ENCODE data around the gene ALAD. TPM values are rescaled to one million over a fixed set of nuclear protein-coding genes. Genes with fewer than 3 reads are reported as not detected.

The ALAD gene
- total and polyA plus RNA-seq, 2 of the 13 experiments (the other 11 are each of a cell fraction or from before 2014, with no cell fraction given): 21.8 to 30.1 TPM

DNA sequence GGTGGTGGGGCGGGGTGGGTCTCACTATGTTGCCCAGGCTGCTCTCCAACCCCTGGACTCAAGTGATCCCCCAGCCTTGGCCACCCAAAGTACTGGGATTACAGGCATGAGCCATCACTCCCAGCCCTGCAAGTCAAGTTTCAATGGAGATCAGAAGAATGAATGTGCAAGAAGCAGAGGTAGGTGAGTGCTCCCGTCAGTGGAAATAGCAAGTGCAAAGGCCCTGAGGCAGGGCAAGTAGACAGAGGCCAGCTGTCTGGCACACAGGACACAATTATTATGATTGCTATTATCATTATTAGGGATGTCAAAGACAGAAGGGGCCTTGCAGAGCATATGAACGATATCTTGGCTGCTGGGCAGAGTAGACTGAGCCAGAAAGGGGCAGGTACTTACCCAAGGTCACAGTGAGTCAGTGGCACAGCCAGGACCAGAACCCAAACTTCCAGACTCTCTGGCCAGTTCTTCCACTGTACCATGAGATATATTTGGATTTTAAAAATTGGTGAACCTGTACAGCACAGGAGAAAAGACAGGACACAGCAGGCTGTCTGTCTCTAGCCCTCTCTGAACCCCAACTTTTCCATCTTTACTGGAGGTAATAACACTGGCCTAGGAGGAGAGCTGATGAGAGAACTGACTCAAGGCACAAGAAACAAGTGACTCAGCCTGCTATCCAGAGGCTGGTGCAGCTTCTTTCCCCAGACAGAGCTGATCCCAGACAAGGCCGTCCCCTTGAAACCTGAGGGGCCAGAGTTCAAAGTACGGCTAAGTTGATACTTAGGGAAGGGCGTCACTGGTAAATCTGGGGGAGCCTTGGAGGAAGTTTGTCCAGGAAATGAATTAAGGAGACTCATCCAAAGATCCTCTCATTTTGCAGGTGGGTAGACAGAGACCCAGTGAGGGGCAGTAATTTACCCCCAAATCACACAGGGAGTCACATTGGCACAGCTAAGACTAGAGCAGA is 25.7 kb downstream of the ALAD start (continued):
- TF ChIP-seq GTF3A (CRISPR knock-in tag; conservative IDR thresholded peaks at IDR 0.05) (no peak), BORCS8-MEF2B (CRISPR knock-in tag; IDR thresholded peaks at IDR 0.05) (no peak), ELF4 (CRISPR knock-in tag; IDR thresholded peaks at IDR 0.05; ENCODE audit: borderline replicate concordance) (no peak), TAF15 (IDR thresholded peaks at IDR 0.05; ENCODE audit: low read depth, low read length, poor library complexity, severe bottlenecking) (no peak), ZNF296 (CRISPR knock-in tag; conservative IDR thresholded peaks at IDR 0.05) (no peak), ATAD3A (CRISPR knock-in tag; IDR thresholded peaks at IDR 0.05) (no peak), PCBP1 (IDR thresholded peaks at IDR 0.05; ENCODE audit: borderline replicate concordance, low read depth, low read length) (no peak), EP300 (IDR thresholded peaks at IDR 0.05; ENCODE audit: low read depth in 2 of 2, low read length in 2 of 2) (no peak), EP300 (CRISPR knock-in tag; IDR thresholded peaks at IDR 0.05; ENCODE audit: borderline replicate concordance) (no peak), AKAP8 (CRISPR knock-in tag; IDR thresholded peaks at IDR 0.05) (no peak), SSRP1 (CRISPR knock-in tag; IDR thresholded peaks at IDR 0.05) (no peak), RARA (CRISPR knock-in tag; IDR thresholded peaks at IDR 0.05) (0 out of 2 replicates have a peak, but pooled peaks have one; percentile 20), ZKSCAN8 (CRISPR knock-in tag; IDR thresholded peaks at IDR 0.05; ENCODE audit: borderline replicate concordance) (no peak), ZMYM3 (CRISPR knock-in tag; IDR thresholded peaks at IDR 0.05) (peak; percentile 48; the same call in 1 of the 2 replicates), ZNF318 (CRISPR knock-in tag; IDR thresholded peaks at IDR 0.05) (no peak), ZFP62 (CRISPR knock-in tag; IDR thresholded peaks at IDR 0.05) (no peak)
- TF ChIP-seq, protein P1, sequence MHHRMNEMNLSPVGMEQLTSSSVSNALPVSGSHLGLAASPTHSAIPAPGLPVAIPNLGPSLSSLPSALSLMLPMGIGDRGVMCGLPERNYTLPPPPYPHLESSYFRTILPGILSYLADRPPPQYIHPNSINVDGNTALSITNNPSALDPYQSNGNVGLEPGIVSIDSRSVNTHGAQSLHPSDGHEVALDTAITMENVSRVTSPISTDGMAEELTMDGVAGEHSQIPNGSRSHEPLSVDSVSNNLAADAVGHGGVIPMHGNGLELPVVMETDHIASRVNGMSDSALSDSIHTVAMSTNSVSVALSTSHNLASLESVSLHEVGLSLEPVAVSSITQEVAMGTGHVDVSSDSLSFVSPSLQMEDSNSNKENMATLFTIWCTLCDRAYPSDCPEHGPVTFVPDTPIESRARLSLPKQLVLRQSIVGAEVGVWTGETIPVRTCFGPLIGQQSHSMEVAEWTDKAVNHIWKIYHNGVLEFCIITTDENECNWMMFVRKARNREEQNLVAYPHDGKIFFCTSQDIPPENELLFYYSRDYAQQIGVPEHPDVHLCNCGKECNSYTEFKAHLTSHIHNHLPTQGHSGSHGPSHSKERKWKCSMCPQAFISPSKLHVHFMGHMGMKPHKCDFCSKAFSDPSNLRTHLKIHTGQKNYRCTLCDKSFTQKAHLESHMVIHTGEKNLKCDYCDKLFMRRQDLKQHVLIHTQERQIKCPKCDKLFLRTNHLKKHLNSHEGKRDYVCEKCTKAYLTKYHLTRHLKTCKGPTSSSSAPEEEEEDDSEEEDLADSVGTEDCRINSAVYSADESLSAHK (CRISPR knock-in tag; IDR thresholded peaks at IDR 0.05; ENCODE audit: borderline replicate concordance): no peak
- TF ChIP-seq, protein P2, sequence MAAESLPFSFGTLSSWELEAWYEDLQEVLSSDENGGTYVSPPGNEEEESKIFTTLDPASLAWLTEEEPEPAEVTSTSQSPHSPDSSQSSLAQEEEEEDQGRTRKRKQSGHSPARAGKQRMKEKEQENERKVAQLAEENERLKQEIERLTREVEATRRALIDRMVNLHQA (CRISPR knock-in tag; IDR thresholded peaks at IDR 0.05): no peak

All from HepG2 (cell line).